Uterus (tissue), 2 donors: ENCODE measurements around the gene KIF5A.

Experiments used
- POLR2A ChIP-seq, 2 donors: fragments of 450-650 bp; IDR thresholded peaks; one replicate each; pipeline ENCODE4 v1.6.1; 2016; ENCODE audit warnings: antibody characterized with exemption in 2 of 2, mild to moderate bottlenecking in 1 of 2, moderate library complexity in 1 of 2
- TF ChIP-seq, protein P1 (sequence below), 4 experiments: fragments of 200-600 bp in 2 of 4; fragments of 450-650 bp in 2 of 4; sonication (generic) in 2 of 4; IDR thresholded peaks; one replicate each; pipeline ENCODE4 v1.5.1; 2016 to 2019; ENCODE audit warnings: antibody characterized with exemption in 4 of 4, mild to moderate bottlenecking in 2 of 4, moderate library complexity in 1 of 4

DNA sequence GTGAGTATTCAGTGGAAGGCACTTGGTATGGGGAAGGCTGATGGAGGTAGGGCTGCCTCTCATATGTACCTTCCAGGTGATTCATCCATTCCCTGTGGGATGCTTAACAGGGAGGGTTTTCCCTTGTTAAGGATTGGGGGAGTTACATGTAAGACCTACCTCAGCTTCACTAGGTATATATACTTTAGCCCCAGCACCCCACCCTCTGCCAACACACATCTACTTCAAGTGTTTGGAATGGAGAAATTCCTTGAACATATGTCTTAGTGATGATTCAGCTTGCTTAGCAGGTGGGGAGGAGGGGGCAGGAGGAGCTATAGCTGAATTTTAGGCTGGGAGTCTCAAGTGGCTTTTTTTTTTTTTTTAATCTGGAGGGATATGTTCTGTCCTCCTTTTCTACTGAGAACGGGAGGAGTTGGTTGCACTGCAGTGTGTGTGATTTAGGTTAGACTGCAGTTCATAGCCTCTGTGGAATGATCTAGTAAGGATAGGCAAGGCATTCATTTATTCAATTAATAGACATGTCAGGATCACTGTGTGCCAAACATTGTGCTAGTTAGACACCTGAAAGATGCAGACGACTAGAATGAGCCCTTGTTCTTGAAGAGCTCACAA is 42.8 kb downstream of the KIF5A start:
- TF ChIP-seq, protein P1, sequence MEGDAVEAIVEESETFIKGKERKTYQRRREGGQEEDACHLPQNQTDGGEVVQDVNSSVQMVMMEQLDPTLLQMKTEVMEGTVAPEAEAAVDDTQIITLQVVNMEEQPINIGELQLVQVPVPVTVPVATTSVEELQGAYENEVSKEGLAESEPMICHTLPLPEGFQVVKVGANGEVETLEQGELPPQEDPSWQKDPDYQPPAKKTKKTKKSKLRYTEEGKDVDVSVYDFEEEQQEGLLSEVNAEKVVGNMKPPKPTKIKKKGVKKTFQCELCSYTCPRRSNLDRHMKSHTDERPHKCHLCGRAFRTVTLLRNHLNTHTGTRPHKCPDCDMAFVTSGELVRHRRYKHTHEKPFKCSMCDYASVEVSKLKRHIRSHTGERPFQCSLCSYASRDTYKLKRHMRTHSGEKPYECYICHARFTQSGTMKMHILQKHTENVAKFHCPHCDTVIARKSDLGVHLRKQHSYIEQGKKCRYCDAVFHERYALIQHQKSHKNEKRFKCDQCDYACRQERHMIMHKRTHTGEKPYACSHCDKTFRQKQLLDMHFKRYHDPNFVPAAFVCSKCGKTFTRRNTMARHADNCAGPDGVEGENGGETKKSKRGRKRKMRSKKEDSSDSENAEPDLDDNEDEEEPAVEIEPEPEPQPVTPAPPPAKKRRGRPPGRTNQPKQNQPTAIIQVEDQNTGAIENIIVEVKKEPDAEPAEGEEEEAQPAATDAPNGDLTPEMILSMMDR (IDR thresholded peaks at IDR 0.05), result no peak
- TF ChIP-seq POLR2A (IDR thresholded peaks at IDR 0.05), result no peak
